IMR-90 (cell line): ENCODE results near the gene CLEC2B. TPM values are rescaled to one million over a fixed set of nuclear protein-coding genes. Genes with fewer than 3 reads are reported as not detected.

Experiments
- ATAC-seq: fragments of 200-7000 bp; cut with Tn5 transposase; 2 replicates; pipeline ENCODE4 v1.9.1; 2020; ENCODE audit warnings: low read depth, mild to moderate bottlenecking, moderate library complexity
- BruUV-seq: library from RNA; stranded (reverse); fragments of 400-500 nt; replicated peaks from 2 replicates; lab custom pipeline; 2021; lab: Mats Ljungman, UMichigan
- CTCF ChIA-PET: fragments of 300-600 bp; formaldehyde crosslinking; extraction: SDS; loops from one replicate; lab custom pipeline; 2021; ENCODE audit warnings: antibody characterized with exemption; lab: Yijun Ruan, JAX
- POLR2A ChIA-PET: fragments of 300-600 bp; sonication (Branson Sonifier 250); formaldehyde crosslinking; loops from one replicate; lab custom pipeline; 2022; ENCODE audit warnings: antibody characterized with exemption; ENCODE audit not compliant: unreplicated experiment; lab: Charles Lee
- DNase-seq: peaks from one replicate; pipeline ENCODE4 v3.0.0; 2013
- H2AFZ ChIP-seq: replicated peaks from 2 replicates; pipeline ENCODE3; 2013; ENCODE audit warnings: low read length, mild to moderate bottlenecking; ENCODE audit not compliant: poor library complexity
- H2AK5ac ChIP-seq: 2 replicates; pipeline ENCODE4 v1.6.1; 2013; ENCODE audit warnings: low read depth, low read length, inconsistent platforms
- H2AK9ac ChIP-seq: replicated peaks from 2 replicates; pipeline ENCODE3; 2013; ENCODE audit warnings: mild to moderate bottlenecking, low read depth, low read length, moderate library complexity; ENCODE audit not compliant: poor library complexity
- H2BK120ac ChIP-seq: 2 replicates; pipeline ENCODE4 v1.6.1; 2013; ENCODE audit warnings: low read depth, low read length, inconsistent platforms
- H2BK15ac ChIP-seq: 3 replicates; pipeline ENCODE4 v1.6.1; 2013; ENCODE audit warnings: low read depth, low read length, inconsistent platforms
- H2BK20ac ChIP-seq: 2 replicates; pipeline ENCODE4 v1.6.1; 2013; ENCODE audit warnings: low read depth, mild to moderate bottlenecking, inconsistent platforms, low read length, moderate library complexity
- H2BK5ac ChIP-seq: 2 replicates; pipeline ENCODE4 v1.6.1; 2013; ENCODE audit warnings: mild to moderate bottlenecking, low read depth, low read length, inconsistent platforms; ENCODE audit not compliant: poor library complexity, severe bottlenecking
- H3K14ac ChIP-seq: replicated peaks from 2 replicates; pipeline ENCODE4 v1.6.1; 2013; ENCODE audit warnings: low read depth, low read length, inconsistent platforms
- H3K18ac ChIP-seq: 2 replicates; pipeline ENCODE4 v1.6.1; 2013; ENCODE audit warnings: low read depth, low read length, control low read depth
- H3K23ac ChIP-seq: 2 replicates; pipeline ENCODE4 v1.6.1; 2013; ENCODE audit warnings: low read depth, low read length, inconsistent platforms
- H3K27ac ChIP-seq: 2 replicates; pipeline ENCODE4 v1.5.1; 2013; ENCODE audit warnings: mild to moderate bottlenecking, control low read depth, low read length; ENCODE audit not compliant: insufficient read depth
- H3K27me3 ChIP-seq: 2 replicates; pipeline ENCODE4 v1.6.1; 2013; ENCODE audit warnings: low read length; ENCODE audit not compliant: control insufficient read depth, insufficient read depth
- H3K36me3 ChIP-seq: 2 replicates; pipeline ENCODE4 v1.6.1; 2013; ENCODE audit warnings: low read length, mixed read lengths; ENCODE audit not compliant: control insufficient read depth, insufficient read depth
- H3K4ac ChIP-seq: 2 replicates; pipeline ENCODE4 v1.6.1; 2013; ENCODE audit warnings: low read depth, low read length, inconsistent platforms
- H3K4me1 ChIP-seq: 2 replicates; pipeline ENCODE4 v1.6.1; 2013; ENCODE audit warnings: low read length, mixed read lengths; ENCODE audit not compliant: control insufficient read depth, insufficient read depth
- H3K4me2 ChIP-seq: 2 replicates; pipeline ENCODE4 v1.6.1; 2013; ENCODE audit warnings: low read depth, mild to moderate bottlenecking, control low read depth, low read length, moderate library complexity
- H3K4me3 ChIP-seq: 2 replicates; pipeline ENCODE4 v1.5.1; 2013; ENCODE audit warnings: low read depth, mild to moderate bottlenecking, control low read depth, low read length, moderate library complexity; ENCODE audit not compliant: insufficient read depth
- H3K56ac ChIP-seq: 2 replicates; pipeline ENCODE4 v1.6.1; 2013; ENCODE audit warnings: low read length, inconsistent platforms; ENCODE audit not compliant: insufficient read depth; ENCODE audit errors: extremely low read depth
- H3K79me1 ChIP-seq, 2 experiments: 2 replicates each; pipeline ENCODE4 v1.6.1; 2013; ENCODE audit warnings: low read length in 2 of 2, inconsistent platforms in 1 of 2, low read depth in 1 of 2
- H3K9ac ChIP-seq: 2 replicates; pipeline ENCODE4 v1.6.1; 2013; ENCODE audit warnings: low read depth, low read length, control low read depth
- H3K9me1 ChIP-seq: 2 replicates; pipeline ENCODE4 v1.6.1; 2013; ENCODE audit warnings: low read length, inconsistent platforms; ENCODE audit not compliant: insufficient read depth
- H3K9me3 ChIP-seq: 2 replicates; pipeline ENCODE4 v1.6.1; 2013; ENCODE audit warnings: low read length; ENCODE audit not compliant: control insufficient read depth, insufficient read depth
- H4K20me1 ChIP-seq: 2 replicates; pipeline ENCODE4 v1.6.1; 2013; ENCODE audit warnings: low read length, inconsistent platforms; ENCODE audit not compliant: insufficient read depth
- H4K5ac ChIP-seq: 2 replicates; pipeline ENCODE4 v1.6.1; 2013; ENCODE audit warnings: mild to moderate bottlenecking, low read depth, low read length, control low read depth
- H4K8ac ChIP-seq, 2 experiments: 2 replicates each; pipeline ENCODE4 v1.6.1; 2013; ENCODE audit warnings: low read depth in 2 of 2, low read length in 2 of 2, control low read depth in 1 of 2, inconsistent platforms in 1 of 2
- H4K91ac ChIP-seq: 2 replicates; pipeline ENCODE4 v1.6.1; 2013; ENCODE audit warnings: low read depth, low read length, inconsistent platforms; ENCODE audit not compliant: insufficient read depth
- BHLHE40 ChIP-seq: fragments of 150-350 bp; IDR thresholded peaks from 2 replicates; pipeline ENCODE4 v1.6.1; 2016; ENCODE audit warnings: mild to moderate bottlenecking, low read depth, low read length
- CEBPB ChIP-seq: IDR thresholded peaks from 2 replicates; pipeline ENCODE4 v1.6.1; 2012; ENCODE audit warnings: low read depth, low read length, improper control_type of control experiment
- CHD1 ChIP-seq: IDR thresholded peaks from 2 replicates; pipeline ENCODE4 v1.6.1; 2012; ENCODE audit warnings: low read depth, low read length, improper control_type of control experiment
- CTCF ChIP-seq: conservative IDR thresholded peaks from 2 replicates; pipeline ENCODE4 v1.5.1; 2012; ENCODE audit warnings: mild to moderate bottlenecking, low read depth, low read length, improper control_type of control experiment
- FOS ChIP-seq: fragments of 150-350 bp; IDR thresholded peaks from 2 replicates; pipeline ENCODE4 v1.6.1; 2016; ENCODE audit warnings: low read depth, low read length
- MAFK ChIP-seq: IDR thresholded peaks from 2 replicates; pipeline ENCODE4 v1.6.1; 2012; ENCODE audit warnings: low read depth, low read length, improper control_type of control experiment
- MAZ ChIP-seq: IDR thresholded peaks from 2 replicates; pipeline ENCODE4 v1.6.1; 2012; ENCODE audit warnings: low read depth, mild to moderate bottlenecking, low read length, improper control_type of control experiment, moderate library complexity, borderline replicate concordance
- MXI1 ChIP-seq: IDR thresholded peaks from 2 replicates; pipeline ENCODE4 v1.6.1; 2012; ENCODE audit warnings: low read depth, mild to moderate bottlenecking, low read length, moderate library complexity, borderline replicate concordance
- NFE2L2 ChIP-seq: fragments of 150-350 bp; IDR thresholded peaks from 2 replicates; pipeline ENCODE4 v1.6.1; 2016; ENCODE audit warnings: low read depth, mild to moderate bottlenecking, low read length
- POLR2A ChIP-seq: IDR thresholded peaks from 2 replicates; pipeline ENCODE4 v1.6.1; 2012; ENCODE audit warnings: mild to moderate bottlenecking, low read depth, low read length
- RAD21 ChIP-seq: IDR thresholded peaks from 2 replicates; pipeline ENCODE4 v1.6.1; 2012; ENCODE audit warnings: low read length, improper control_type of control experiment
- RCOR1 ChIP-seq: IDR thresholded peaks from 2 replicates; pipeline ENCODE4 v1.6.1; 2012; ENCODE audit warnings: mild to moderate bottlenecking, low read length, improper control_type of control experiment; ENCODE audit not compliant: insufficient replicate concordance
- RFX5 ChIP-seq: IDR thresholded peaks from 2 replicates; pipeline ENCODE4 v1.8.0; 2012; ENCODE audit warnings: low read depth, mild to moderate bottlenecking, low read length, moderate library complexity
- SMC3 ChIP-seq: fragments of 150-350 bp; IDR thresholded peaks from 2 replicates; pipeline ENCODE4 v1.6.1; 2016; ENCODE audit warnings: low read depth, mild to moderate bottlenecking, antibody characterized with exemption, low read length, moderate library complexity
- USF2 ChIP-seq: fragments of 150-350 bp; IDR thresholded peaks from 2 replicates; pipeline ENCODE4 v1.6.1; 2017; ENCODE audit warnings: mild to moderate bottlenecking, antibody characterized with exemption, low read length, low read depth
- WGBS, 2 experiments: methylation state at CpG; one replicate each; pipeline versions ENCODE4 v1.1.5 to v1.1.7; 2013; ENCODE audit warnings: missing lambda C conversion rate in 2 of 2; ENCODE audit not compliant: insufficient read length in 1 of 2; ENCODE audit errors: extremely low coverage in 2 of 2; 5-methylcytosine and 5-hydroxymethylcytosine counted together
- dilution Hi-C: fragments of 300-500 bp; cut with HindIII; formaldehyde crosslinking; loops from one replicate; pipeline ENCODE4 v1.14.3; 2018; ENCODE audit warnings: low sequenced_read_pairs; ENCODE audit not compliant: unreplicated experiment
- in situ Hi-C: fragments of 300-500 bp; cut with MboI; formaldehyde crosslinking; loops from 3 replicates; pipeline ENCODE4 v1.14.3; 2019; ENCODE audit warnings: low sequenced_read_pairs, inconsistent platforms, mixed read lengths
- intact Hi-C: fragments of 100-400 bp; cut with micrococcal nuclease; formaldehyde crosslinking; loops from 2 replicates; pipeline ENCODE4 v1.10.0; 2022
- polyA plus RNA-seq, 3 experiments: library from polyadenylated mRNA; depleted of rRNA; stranded (reverse); fragments of >200 nt; gene quantifications; 2 replicates each; pipeline ENCODE4 v1.2.3, GENCODE V29; 2012; ENCODE audit warnings: low replicate concordance in 1 of 3
- total RNA-seq: library from RNA; depleted of rRNA; stranded (reverse); fragments of >200 nt; gene quantifications from 2 replicates; pipeline ENCODE4 v1.2.3, GENCODE V29; 2012

The CLEC2B gene
- total and polyA plus RNA-seq, 2 of the 4 experiments (the other 2 are of a cell fraction) = 0.18 to 0.31 TPM

- H3K36me3 ChIP-seq = no peaks in the 10 kb centered on the region
- dilution Hi-C loops (no loop called here), in situ Hi-C loops (no loop called here)
Observed at GRCh38 chr12:9806714-9807113, 62.4 kb downstream of the CLEC2B start.

More at GRCh38 chr12:9806714-9807113, 62.4 kb downstream of the CLEC2B start:
- POLR2A ChIA-PET = no interaction called here
- Histone ChIP-seq H4K91ac (no peak overlapping the region), H3K4ac (no peak overlapping the region), H2BK15ac (no peak overlapping the region), H3K4me2 (no peak overlapping the region), H3K14ac (no peak overlapping the region), H3K23ac (no peak overlapping the region), H3K4me3 (no peak overlapping the region), H3K9me3 (no peaks in the 10 kb centered on the region), H3K18ac (no peak overlapping the region), H3K27me3 (peaks cover 5% of the 10 kb centered on the region), H2BK120ac (no peak overlapping the region), H3K79me1 (no peaks in the 10 kb centered on the region), H3K56ac (no peak overlapping the region), H3K4me1 (no peaks in the 10 kb centered on the region), H2BK5ac (no peak overlapping the region), H2AK5ac (no peak overlapping the region), H3K27ac (no peak overlapping the region), H2AK9ac (no peak overlapping the region), H4K5ac (no peak overlapping the region), H2BK20ac (no peak overlapping the region), H4K8ac (no peak overlapping the region), H2AFZ (peak overlapping the region; percentile 43), H3K9ac (no peak overlapping the region), H4K20me1 (no peaks in the 10 kb centered on the region), H3K9me1 (no peaks in the 10 kb centered on the region)
- TF ChIP-seq RFX5 (no peak), RAD21 (no peak), CTCF (no peak), SMC3 (no peak), USF2 (no peak), POLR2A (no peak), MAFK (no peak), CEBPB (no peak), FOS (no peak), NFE2L2 (no peak), BHLHE40 (no peak), MAZ (no peak), CHD1 (no peak), RCOR1 (no peak), MXI1 (no peak)
- BruUV-seq = no TSS peak
- WGBS, 2 experiments = 70% methylated on average over 2 of the region's 4 CpGs; no CpG with 5 or more reads in 1 of the 2 experiments
- intact Hi-C loops = no loop called here
- ATAC-seq (no peak), DNase-seq (no peak)
- CTCF ChIA-PET = no interaction called here
